ENCODE measurements around the gene MROH2B.

MROH2B gene

GRCh38 chr5:40972434-40972833, 98.7 kb downstream of the MROH2B start:
- DNase-seq (ENCODE audit: low read depth): no peak

- DNase-seq (ENCODE audit: low read depth): no peak
These were observed 108.8 kb downstream of the MROH2B start for GRCh38 chr5:40962207-40962955.

DNA sequence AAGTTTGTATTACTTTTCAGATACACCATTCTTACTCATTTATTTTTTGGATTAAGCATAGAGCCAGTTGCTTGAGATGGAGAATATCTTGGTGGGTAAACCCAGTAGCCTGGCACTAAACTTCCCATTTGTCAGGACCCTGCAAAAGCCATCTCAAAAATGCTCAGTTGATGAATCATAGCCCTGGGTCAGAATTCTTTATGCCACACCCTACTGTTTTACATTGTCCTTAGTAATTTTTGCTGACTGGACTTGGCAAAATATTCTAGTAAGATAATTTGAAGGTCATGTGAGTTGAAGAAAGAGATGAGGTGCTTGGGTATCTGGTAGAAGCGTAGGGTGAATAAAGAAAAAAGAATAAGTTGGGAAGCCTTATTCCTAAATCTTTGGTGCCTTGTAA, 111.1 kb downstream of the MROH2B start:
- DNase-seq (ENCODE audit: low read depth): no peak

DNA sequence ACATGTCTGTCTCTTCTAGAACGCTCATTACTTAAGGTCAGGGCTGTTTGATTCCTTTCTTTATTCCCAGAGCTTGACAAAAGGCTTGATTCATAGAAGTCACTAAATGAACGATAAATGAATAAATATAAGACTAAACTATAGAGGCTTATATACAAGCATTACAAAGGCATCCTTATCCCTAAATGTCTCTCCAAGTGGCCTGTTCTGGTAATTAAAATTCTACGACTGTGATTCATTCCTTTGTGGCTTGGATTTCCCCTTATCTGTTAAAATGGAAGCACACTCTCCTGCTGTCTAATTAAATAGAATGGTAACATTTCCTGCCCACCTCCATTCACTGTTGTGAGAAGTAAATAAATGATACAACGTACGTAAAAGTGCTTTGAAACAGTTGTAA, 112.3 kb downstream of the MROH2B start:
- DNase-seq (ENCODE audit: low read depth): no peak

DNA sequence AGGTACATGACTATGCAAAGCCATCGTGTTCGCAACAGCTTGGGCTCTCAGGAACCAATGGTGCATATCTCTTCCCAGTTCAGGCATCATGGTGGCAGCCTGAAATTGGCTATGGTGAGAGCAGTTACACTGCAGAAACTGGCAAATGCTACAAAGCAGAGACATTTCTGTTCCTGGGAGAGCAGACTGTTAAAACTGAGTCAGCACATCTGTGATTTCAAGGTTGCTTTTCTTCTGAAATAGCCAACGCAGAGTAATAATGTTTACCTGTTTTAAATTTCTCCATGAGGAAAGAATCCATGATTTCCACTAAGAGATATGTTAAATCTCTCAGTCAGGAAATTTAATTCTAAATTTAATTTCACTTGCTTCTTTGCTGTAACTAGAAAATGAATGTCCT, 114.1 kb downstream of the MROH2B start:
- DNase-seq (ENCODE audit: low read depth): no peak

DNA sequence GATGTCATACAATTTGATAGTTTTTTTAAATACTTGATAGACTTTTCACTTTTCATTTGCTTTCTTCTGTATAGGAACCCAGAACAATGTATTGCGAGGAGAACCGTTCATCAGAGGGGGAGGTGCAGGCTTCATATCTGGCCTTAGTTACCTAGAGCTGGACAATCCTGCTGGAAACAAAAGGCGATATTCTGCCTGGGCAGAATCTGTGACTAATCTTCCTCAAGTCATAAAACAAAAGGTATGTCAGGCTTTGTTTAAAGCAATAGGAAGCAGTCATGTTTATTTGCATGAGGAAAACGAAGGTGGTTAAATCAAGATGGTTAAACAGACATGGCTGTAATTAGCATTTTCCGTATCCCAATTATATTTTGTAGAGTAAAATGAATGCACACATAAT, 115.8 kb downstream of the MROH2B start:
- no peak for DNase-seq (ENCODE audit: low read depth)

All from activated T-cell treated with anti-CD3 and anti-CD28 coated beads for 24 hours (primary cell).